PC-3 (cell line): Measurements from ENCODE around the gene IQCF6. TPM values are rescaled to one million over a fixed set of nuclear protein-coding genes. Genes with fewer than 3 reads are reported as not detected.

Experiments
- ATAC-seq: fragments of 200-7000 bp; cut with Tn5 transposase; 2 replicates; pipeline ENCODE4 v1.9.1; 2020; ENCODE audit warnings: mild to moderate bottlenecking, moderate library complexity
- BruUV-seq: library from RNA; stranded (reverse); fragments of 400-500 nt; replicated peaks from 2 replicates; lab custom pipeline; 2021; lab: Mats Ljungman, UMichigan
- CTCF ChIA-PET: fragments of 300-600 bp; sonication (Branson Sonifier 250); formaldehyde crosslinking; loops from one replicate; lab custom pipeline; 2022; ENCODE audit warnings: antibody characterized with exemption; lab: Charles Lee
- POLR2A ChIA-PET: fragments of 300-600 bp; sonication (Branson Sonifier 250); formaldehyde crosslinking; loops from one replicate; lab custom pipeline; 2022; ENCODE audit warnings: antibody characterized with exemption; ENCODE audit not compliant: unreplicated experiment; lab: Charles Lee
- DNase-seq: peaks from one replicate; pipeline ENCODE4 v3.0.0-alpha.2; 2015
- H2AFZ ChIP-seq: fragments of 300-600 bp; sonication (generic); 2 replicates; pipeline ENCODE4 v1.6.0; 2016; ENCODE audit warnings: antibody characterized with exemption, low read length
- H3F3A ChIP-seq: fragments of 300-600 bp; sonication (generic); one replicate; pipeline ENCODE4 v1.6.0; 2017; ENCODE audit warnings: antibody characterized with exemption, low read length, control low read depth, mild to moderate bottlenecking; ENCODE audit not compliant: unreplicated experiment
- H3K27ac ChIP-seq: fragments of 300-600 bp; sonication (generic); 2 replicates; pipeline ENCODE4 v1.5.1; 2016; ENCODE audit warnings: mild to moderate bottlenecking, low read length
- H3K27me3 ChIP-seq: fragments of 300-600 bp; sonication (generic); 2 replicates; pipeline ENCODE4 v1.6.1; 2016; ENCODE audit warnings: low read length, mixed read lengths
- H3K36me3 ChIP-seq: fragments of 300-600 bp; sonication (generic); 2 replicates; pipeline ENCODE4 v1.6.1; 2016; ENCODE audit warnings: low read depth, mixed run types, low read length, mixed read lengths
- H3K4me1 ChIP-seq: fragments of 300-600 bp; sonication (generic); 2 replicates; pipeline ENCODE4 v1.5.1; 2016; ENCODE audit warnings: low read length; ENCODE audit not compliant: insufficient read depth
- H3K4me2 ChIP-seq: fragments of 300-600 bp; sonication (generic); 2 replicates; pipeline ENCODE4 v1.6.0; 2016; ENCODE audit warnings: low read length
- H3K4me3 ChIP-seq: fragments of 300-600 bp; sonication (generic); 2 replicates; pipeline ENCODE4 v1.5.1; 2016; ENCODE audit warnings: mild to moderate bottlenecking, low read length, mixed read lengths
- H3K79me2 ChIP-seq: fragments of 300-600 bp; sonication (generic); 2 replicates; pipeline ENCODE4 v1.6.1; 2017; ENCODE audit warnings: low read length, mixed read lengths
- H3K9ac ChIP-seq: fragments of 300-600 bp; sonication (generic); 2 replicates; pipeline ENCODE4 v1.6.0; 2016; ENCODE audit warnings: mild to moderate bottlenecking, low read length
- H3K9me2 ChIP-seq: fragments of 300-600 bp; sonication (generic); replicated peaks from 2 replicates; pipeline ENCODE4 v1.6.1; 2016; ENCODE audit warnings: mixed run types, low read length, mixed read lengths
- H3K9me3 ChIP-seq: fragments of 300-600 bp; sonication (generic); 2 replicates; pipeline ENCODE4 v1.6.1; 2016; ENCODE audit warnings: low read length, mixed read lengths
- H4K20me1 ChIP-seq: fragments of 300-600 bp; sonication (generic); 2 replicates; pipeline ENCODE4 v1.6.1; 2016; ENCODE audit warnings: low read length, mixed read lengths
- EZH2 ChIP-seq: fragments of 300-600 bp; sonication (generic); IDR thresholded peaks from one replicate; pipeline ENCODE4 v1.6.1; 2017; ENCODE audit warnings: antibody characterized with exemption, mild to moderate bottlenecking, low read length; ENCODE audit not compliant: unreplicated experiment
- EZH2phosphoT487 ChIP-seq: fragments of 300-600 bp; sonication (generic); IDR thresholded peaks from 2 replicates; pipeline ENCODE4 v1.6.1; 2018; ENCODE audit warnings: mild to moderate bottlenecking, antibody characterized with exemption, low read length, borderline replicate concordance
- intact Hi-C: fragments of 100-400 bp; cut with micrococcal nuclease; formaldehyde crosslinking; loops from 2 replicates; pipeline ENCODE4 v1.9.0; 2023
- total RNA-seq: library from RNA; depleted of rRNA; stranded (reverse); fragments of >200 nt; gene quantifications from 2 replicates; pipeline ENCODE4 v1.2.3, GENCODE V29; 2014
- TF ChIP-seq, protein P1 (sequence below): fragments of 300-600 bp; sonication (generic); conservative IDR thresholded peaks from 2 replicates; pipeline ENCODE4 v1.5.1; 2017; ENCODE audit warnings: antibody characterized with exemption, low read depth, mild to moderate bottlenecking, low read length

IQCF6 gene
- total RNA-seq, 1 experiment from 2014 or later, result not detected

DNA sequence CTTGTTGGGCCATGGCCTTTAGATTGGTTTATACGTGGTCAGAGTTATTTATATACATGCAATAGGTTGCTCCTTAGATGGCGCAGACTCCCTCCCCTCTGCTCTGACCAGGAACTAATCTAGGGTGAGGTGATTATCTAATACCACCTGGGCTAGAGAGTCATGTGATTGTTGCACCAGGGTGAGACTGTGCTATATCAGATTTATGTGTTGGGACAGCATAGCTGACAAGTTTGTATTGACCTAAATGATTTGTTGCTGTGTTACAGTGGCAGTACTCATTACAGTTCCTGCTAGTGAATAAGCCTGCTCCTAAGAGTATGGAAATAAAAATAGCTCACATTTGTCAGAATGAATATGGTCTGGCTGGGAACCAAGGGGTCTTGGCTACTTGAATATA lies 7.2 kb upstream of the IQCF6 start:
- Histone ChIP-seq H3K4me3 (no peak overlapping the region), H3K4me1 (no peaks in the 10 kb centered on the region), H4K20me1 (no peaks in the 10 kb centered on the region), H3K9me3 (no peaks in the 10 kb centered on the region), H3K27me3 (peaks cover 36% of the 10 kb centered on the region), H3K4me2 (no peak overlapping the region), H3K9me2 (no peaks in the 10 kb centered on the region), H3K9ac (no peak overlapping the region), H3F3A (no peaks in the 10 kb centered on the region), H2AFZ (no peak overlapping the region), H3K27ac (no peak overlapping the region), H3K79me2 (no peaks in the 10 kb centered on the region), H3K36me3 (no peaks in the 10 kb centered on the region)
- CTCF ChIA-PET, result no interaction called here
- BruUV-seq, result no TSS peak
- TF ChIP-seq EZH2 (no peak), EZH2phosphoT487 (no peak)
- TF ChIP-seq, protein P1, sequence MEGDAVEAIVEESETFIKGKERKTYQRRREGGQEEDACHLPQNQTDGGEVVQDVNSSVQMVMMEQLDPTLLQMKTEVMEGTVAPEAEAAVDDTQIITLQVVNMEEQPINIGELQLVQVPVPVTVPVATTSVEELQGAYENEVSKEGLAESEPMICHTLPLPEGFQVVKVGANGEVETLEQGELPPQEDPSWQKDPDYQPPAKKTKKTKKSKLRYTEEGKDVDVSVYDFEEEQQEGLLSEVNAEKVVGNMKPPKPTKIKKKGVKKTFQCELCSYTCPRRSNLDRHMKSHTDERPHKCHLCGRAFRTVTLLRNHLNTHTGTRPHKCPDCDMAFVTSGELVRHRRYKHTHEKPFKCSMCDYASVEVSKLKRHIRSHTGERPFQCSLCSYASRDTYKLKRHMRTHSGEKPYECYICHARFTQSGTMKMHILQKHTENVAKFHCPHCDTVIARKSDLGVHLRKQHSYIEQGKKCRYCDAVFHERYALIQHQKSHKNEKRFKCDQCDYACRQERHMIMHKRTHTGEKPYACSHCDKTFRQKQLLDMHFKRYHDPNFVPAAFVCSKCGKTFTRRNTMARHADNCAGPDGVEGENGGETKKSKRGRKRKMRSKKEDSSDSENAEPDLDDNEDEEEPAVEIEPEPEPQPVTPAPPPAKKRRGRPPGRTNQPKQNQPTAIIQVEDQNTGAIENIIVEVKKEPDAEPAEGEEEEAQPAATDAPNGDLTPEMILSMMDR, result no peak
- ATAC-seq (no peak), DNase-seq (no peak)
- POLR2A ChIA-PET, result no interaction called here
- intact Hi-C loops, result no loop called here

DNA sequence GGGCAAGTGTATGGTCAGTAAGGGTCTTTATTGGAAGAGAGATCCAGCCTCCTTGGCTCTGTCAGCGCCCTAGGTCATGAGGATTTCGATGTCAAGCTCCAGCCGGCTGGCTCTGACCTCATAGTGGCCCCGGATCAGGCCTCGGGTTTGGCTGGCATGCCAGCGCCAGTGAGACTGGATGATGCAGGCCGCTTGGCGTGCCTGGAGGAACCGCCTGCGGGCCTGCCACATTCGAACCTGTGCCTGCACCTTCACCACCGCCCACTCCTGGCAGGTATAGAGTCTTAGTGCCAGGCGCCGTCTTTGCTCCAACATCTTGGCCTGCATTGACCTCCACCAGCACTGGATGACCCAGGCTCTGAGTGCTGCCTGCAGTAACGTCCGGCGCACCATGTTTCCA lies 483 bp downstream of the IQCF6 start:
- H3K4me1 ChIP-seq, result no peaks in the 10 kb centered on the region
- no peak overlapping the region for H3K4me3 ChIP-seq
- CTCF ChIA-PET, result no interaction called here
- TF ChIP-seq, protein P1, result no peak
- TF ChIP-seq EZH2phosphoT487, result no peak
- TF ChIP-seq EZH2, result no peak
- no peaks in the 10 kb centered on the region for H3K9me3 ChIP-seq
- H4K20me1 ChIP-seq, result no peaks in the 10 kb centered on the region
- intact Hi-C loops, result no loop called here
- no peak overlapping the region for H2AFZ ChIP-seq
- POLR2A ChIA-PET, result no interaction called here
- H3K4me2 ChIP-seq, result no peak overlapping the region
- no peaks in the 10 kb centered on the region for H3F3A ChIP-seq
- peaks cover 34% of the 10 kb centered on the region for H3K27me3 ChIP-seq
- H3K27ac ChIP-seq, result no peak overlapping the region
- ATAC-seq, result no peak
- no peak for DNase-seq
- H3K9ac ChIP-seq, result no peak overlapping the region
- no peaks in the 10 kb centered on the region for H3K36me3 ChIP-seq
- H3K79me2 ChIP-seq, result no peaks in the 10 kb centered on the region
- no TSS peak for BruUV-seq
- no peaks in the 10 kb centered on the region for H3K9me2 ChIP-seq

DNA sequence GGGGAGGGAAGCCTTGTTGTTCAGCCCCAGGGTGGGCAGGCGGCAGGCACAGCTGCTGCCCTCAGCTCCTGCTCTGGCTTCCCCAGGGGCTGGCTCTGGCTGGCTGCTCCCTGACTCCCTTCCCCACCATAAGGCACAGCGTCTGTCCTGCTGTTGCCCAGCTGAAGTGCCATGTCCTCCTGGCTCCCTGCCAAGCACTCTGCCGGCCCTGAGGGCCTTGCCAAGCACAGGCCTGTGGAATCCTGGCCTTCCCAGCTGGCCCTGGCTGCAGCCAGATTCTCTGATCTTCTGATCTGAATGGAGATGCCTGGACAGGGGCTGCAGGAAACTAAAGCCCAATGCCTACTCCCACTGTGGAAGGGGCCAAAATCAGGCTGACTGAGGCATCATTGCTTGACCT lies 1.1 kb downstream of the IQCF6 start:
- Histone ChIP-seq H3K36me3 (no peaks in the 10 kb centered on the region), H3K9ac (no peak overlapping the region), H3K27ac (no peak overlapping the region), H3K79me2 (no peaks in the 10 kb centered on the region), H2AFZ (no peak overlapping the region), H3K4me3 (no peak overlapping the region), H3F3A (no peaks in the 10 kb centered on the region), H3K27me3 (peaks cover 34% of the 10 kb centered on the region), H4K20me1 (no peaks in the 10 kb centered on the region), H3K9me2 (no peaks in the 10 kb centered on the region), H3K9me3 (no peaks in the 10 kb centered on the region), H3K4me2 (no peak overlapping the region), H3K4me1 (no peaks in the 10 kb centered on the region)
- no TSS peak for BruUV-seq
- intact Hi-C loops, result no loop called here
- CTCF ChIA-PET, result no interaction called here
- ATAC-seq, result no peak
- DNase-seq, result peak; percentile 5
- POLR2A ChIA-PET, result no interaction called here
- TF ChIP-seq, protein P1, result no peak
- TF ChIP-seq EZH2phosphoT487 (no peak), EZH2 (no peak)
